ENCODE data around the gene GOLGA8A.
A peak's percentile ranks its signal among the peaks of the same experiment; 100 is the strongest.
"Not testable (repeated sequence)": the region's sequence is repeated elsewhere in the genome, so short reads cannot be mapped to it uniquely, and the experiment has no call there.

Gene GOLGA8A

GRCh38 chr15:34437687-34438086 is at the start of gene GOLGA8A:
Gene GOLGA8A (minus strand): TSS chr15:34437808. CDS start chr15:34389691, 48,117 bp downstream.
- DNase-seq (ENCODE audit: low spot score) = peak; percentile 85

DNA sequence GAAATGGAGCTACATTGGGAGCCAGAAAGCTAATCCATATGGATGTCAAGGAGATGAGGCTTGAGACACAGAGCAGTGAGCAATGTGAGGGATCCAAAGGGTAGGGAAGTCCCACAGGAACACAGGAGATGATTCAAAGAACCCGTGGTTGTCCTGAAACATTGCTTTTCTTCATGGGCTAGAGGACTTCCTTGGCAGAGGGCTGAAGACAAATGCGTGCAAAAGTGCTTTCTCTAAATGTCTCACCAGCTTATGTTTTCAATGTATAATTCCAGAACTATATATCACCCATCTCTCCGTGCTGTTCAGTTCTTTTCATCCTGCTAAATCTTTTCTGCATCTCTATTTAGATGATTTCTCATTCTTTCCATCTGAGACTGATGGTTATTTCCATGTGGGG is 46.0 kb upstream of the GOLGA8A start:
- no peak for DNase-seq (ENCODE audit: low spot score)

DNA sequence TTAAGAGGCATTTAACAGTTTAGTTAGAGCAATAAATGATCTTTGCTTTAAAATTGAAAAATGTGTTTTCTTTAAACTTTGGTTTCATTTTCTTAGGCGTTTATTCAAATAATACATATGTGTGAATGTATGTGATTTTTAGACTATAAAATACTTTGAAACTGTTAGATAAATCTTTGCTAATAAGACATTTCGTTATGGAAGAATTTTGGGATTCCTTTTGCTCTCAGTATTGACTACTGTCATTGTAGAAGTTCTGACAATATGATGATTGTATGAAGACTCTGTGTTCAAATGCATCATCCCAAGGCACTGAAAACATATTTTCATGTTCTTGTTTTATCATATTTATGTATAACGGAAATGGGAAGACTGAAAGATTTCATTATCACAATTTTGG is 43.8 kb upstream of the GOLGA8A start:
- no peak for DNase-seq (ENCODE audit: low spot score)

GRCh38 chr15:34473840-34474239 is 36.2 kb upstream of the GOLGA8A start:
- DNase-seq (ENCODE audit: low spot score) = no peak

DNA sequence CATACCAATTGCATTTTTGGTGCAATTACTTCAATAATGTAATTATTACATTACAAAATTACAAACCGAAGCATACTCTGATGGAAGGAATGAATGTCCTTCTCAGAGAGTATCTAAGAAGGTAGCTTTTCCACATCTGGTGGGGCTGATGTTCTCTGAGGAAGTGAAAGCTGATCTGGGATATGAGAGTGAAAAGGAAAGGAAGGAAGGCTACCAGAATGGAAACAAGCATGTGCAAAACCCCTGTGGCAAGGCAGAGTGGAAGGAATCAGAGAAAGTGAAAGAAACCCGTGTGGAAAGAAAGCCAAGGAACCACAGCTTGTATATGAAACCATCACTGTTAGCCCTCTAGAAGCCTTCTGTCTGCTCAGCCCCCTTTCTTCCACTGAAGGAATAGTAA is 35.3 kb upstream of the GOLGA8A start:
- no peak for DNase-seq (ENCODE audit: low spot score)

DNA sequence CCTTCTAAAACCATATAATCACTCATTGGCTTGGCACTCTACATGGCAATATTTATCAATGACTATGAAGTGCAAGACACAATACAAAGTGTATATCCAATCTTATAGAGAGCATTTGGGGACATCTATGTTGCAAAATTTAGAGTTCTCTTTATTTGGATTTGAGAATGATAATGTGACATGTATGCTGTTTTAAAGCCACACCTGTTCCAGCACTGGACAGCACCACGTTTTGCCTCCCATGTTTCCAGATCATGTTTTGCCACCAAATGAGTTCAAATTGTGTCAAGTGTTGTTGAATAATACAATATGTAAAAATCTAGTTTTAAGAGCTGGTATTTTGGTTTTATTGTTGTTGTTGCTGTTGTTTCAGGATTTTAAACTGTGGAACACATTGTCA is 33.3 kb upstream of the GOLGA8A start:
- DNase-seq (ENCODE audit: low spot score) = no peak

GRCh38 chr15:34470091-34470490 is 32.5 kb upstream of the GOLGA8A start:
- no peak for DNase-seq (ENCODE audit: low spot score)

GRCh38 chr15:34461730-34462129 is 24.1 kb upstream of the GOLGA8A start:
- no peak for DNase-seq (ENCODE audit: low spot score)

GRCh38 chr15:34460451-34460850 is 22.8 kb upstream of the GOLGA8A start:
- DNase-seq (ENCODE audit: low spot score) = no peak

GRCh38 chr15:34456658-34457057 is 19.1 kb upstream of the GOLGA8A start:
- no peak for DNase-seq (ENCODE audit: low spot score)

DNA sequence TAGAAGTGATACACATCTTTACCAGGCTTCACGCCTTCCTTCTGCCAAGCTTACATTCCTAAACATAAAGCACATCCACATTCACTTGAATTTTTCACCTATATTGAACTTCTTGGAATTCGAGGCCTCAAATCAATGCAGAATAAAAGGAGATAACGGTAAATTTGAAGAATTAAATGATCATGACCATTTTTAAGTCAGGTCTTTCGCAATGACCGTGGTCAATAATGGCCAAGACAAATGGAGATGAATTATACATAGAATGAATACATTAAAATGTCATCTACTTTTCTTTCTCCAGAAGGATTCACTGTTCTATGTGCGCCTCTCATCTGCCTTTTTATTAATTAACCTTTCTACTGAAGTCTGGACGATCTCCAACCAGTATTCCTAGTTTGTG is 5.3 kb upstream of the GOLGA8A start:
- DNase-seq (ENCODE audit: low spot score) = no peak

DNA sequence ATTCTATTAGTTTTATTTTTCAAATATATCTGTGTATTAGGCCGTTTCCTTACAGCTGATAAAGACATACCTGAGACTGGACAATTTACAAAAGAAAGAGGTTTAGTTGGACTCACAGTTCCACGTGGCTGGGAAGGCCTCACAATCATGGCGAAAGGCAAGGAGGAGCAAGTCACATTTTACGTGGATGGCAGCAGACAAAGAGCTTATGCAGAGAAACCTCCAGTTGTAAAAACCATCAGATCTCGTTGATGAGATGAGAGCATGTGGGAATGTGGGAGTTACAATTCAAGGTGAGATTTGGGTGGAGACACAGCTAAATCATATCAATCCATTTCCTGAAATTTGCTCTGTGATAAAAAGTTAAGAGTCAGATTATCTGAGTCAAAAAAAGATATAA is 2.3 kb upstream of the GOLGA8A start:
- no peak for DNase-seq (ENCODE audit: low spot score)

- peak; percentile 40 for DNase-seq (ENCODE audit: low spot score)
Observed at GRCh38 chr15:34436956-34437442, 609 bp downstream of the GOLGA8A start.

GRCh38 chr15:34436126-34436955 is 1.3 kb downstream of the GOLGA8A start:
- peak; percentile 6 for DNase-seq (ENCODE audit: low spot score)

GRCh38 chr15:34435658-34436057 is 1.9 kb downstream of the GOLGA8A start:
- no peak for DNase-seq (ENCODE audit: low spot score)

DNA sequence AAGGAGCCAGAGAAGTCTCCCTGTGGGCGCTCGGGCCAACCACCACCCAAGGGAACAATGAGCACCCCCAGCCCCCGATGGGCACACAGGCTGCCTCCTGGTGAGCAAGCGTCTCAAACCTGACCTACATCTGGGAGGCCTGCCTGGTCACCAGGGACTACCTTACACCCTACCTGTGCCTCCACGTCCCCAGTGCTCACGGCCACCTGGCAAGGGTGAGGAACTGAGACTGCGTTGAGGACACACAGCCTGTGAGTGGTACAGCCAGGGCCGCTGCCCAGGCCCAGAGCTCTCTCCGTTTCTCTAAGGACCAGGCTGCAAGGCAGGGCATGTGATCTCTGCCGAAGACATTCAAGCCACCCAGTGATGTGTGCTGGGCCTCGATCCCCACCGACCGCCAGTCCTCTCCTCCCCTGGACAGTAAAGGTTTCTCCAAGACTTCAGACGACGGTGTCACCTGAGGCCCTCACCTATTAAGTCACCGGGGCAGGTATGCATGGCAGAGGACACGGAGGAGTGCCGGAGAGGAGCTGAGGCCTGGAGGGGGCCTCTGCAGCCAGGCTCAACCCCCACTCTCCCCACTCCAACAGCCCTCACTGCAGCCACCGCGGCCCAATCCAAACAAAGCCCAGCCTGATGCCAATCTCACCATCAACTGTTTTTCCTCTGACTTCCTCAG is 2.8 kb downstream of the GOLGA8A start:
- no peak for DNase-seq (ENCODE audit: low spot score)

- DNase-seq (ENCODE audit: low spot score) = not testable (repeated sequence)
Observed at GRCh38 chr15:34433956-34434626, 3.5 kb downstream of the GOLGA8A start.

DNA sequence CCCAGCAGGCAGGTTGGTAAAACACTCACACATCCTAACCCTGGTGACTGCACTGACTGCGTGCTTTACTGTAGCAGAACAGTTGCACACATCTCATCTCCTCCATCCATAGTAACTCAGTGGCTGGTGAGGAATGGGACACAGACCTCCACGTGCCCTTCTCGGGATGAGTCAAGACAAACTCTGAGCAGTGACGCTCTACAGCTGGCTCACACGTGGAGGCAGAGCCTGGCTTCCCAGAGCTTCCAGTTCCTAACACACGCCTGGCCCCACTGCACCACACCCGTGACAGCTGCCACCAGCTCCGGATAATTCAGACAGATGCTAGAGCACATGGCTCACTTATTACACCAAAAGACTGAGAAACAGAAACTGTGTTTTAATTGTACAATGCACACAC is 7.0 kb downstream of the GOLGA8A start:
- not testable (repeated sequence) for DNase-seq (ENCODE audit: low spot score)

GRCh38 chr15:34423425-34424090 is 14.1 kb downstream of the GOLGA8A start:
- DNase-seq (ENCODE audit: low spot score) = not testable (repeated sequence)

- not testable (repeated sequence) for DNase-seq (ENCODE audit: low spot score)
Observed at GRCh38 chr15:34420953-34421352, 16.7 kb downstream of the GOLGA8A start.

DNA sequence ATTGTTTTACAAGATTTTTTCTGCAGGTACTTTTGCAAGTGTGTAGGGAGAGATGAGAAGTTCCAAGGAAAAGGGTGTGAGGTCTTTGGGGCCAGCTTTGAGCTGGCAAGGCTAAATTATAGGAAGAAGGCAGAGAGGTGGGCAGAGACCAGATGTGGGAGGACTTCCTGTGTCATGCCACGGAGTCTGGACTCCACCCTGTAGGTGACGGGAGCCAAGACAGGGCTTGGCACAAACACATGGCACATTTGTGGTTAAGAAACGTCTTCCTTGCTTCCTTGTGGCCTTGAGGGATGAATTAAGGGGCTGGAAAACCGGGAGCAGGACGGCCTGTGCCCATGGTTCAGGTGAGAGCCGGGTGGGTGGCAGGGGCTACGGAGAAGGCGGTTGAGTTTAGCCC is 19.2 kb downstream of the GOLGA8A start:
- DNase-seq (ENCODE audit: low spot score) = not testable (repeated sequence)

DNA sequence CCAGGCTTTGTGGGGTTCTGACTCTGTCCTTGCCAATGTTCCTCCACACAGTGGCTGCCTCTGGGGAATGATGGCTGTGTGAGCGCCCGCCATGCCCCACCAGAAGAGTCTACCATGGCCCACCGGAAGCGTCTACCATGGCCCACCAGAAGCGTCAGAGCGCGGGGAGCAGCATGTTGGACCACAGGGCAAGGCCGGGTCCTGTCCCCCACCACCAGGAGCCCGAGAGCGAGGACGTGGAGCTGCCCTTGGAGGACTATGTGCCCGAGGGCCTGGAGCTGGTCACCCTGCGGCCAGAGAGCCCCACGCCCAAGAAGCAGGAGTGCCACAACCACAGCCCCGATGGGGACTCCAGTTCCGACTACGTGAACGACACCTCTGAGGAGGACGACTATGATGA is 28.1 kb downstream of the GOLGA8A start:
- DNase-seq (ENCODE audit: low spot score) = not testable (repeated sequence)
